GM12878 (cell line): ENCODE measurements around the gene PLCG2. TPM values are rescaled to one million over a fixed set of nuclear protein-coding genes. Genes with fewer than 3 reads are reported as not detected.

ENCODE experiments used
- ATAC-seq: fragments of 200-7000 bp; cut with Tn5 transposase; 3 replicates; pipeline ENCODE4 v1.9.1; 2020; ENCODE audit warnings: mild to moderate bottlenecking, moderate library complexity
- BruUV-seq: library from RNA; stranded (reverse); fragments of 400-500 nt; replicated peaks from 2 replicates; lab custom pipeline; 2021; lab: Mats Ljungman, UMichigan
- CTCF ChIA-PET: fragments of 300-600 bp; sonication (Branson Sonifier 250); formaldehyde crosslinking; extraction: SDS; loops from one replicate; lab custom pipeline; 2021; ENCODE audit warnings: inconsistent platforms; lab: Yijun Ruan, JAX
- POLR2A ChIA-PET: fragments of 350-600 bp; formaldehyde crosslinking; extraction: SDS; loops from one replicate; lab custom pipeline; 2021; ENCODE audit warnings: inconsistent platforms; lab: Charles Lee
- RAD21 ChIA-PET: fragments of 300-600 bp; sonication (Branson Sonifier 250); formaldehyde crosslinking; loops from one replicate; lab custom pipeline; 2023; ENCODE audit warnings: antibody characterized with exemption; ENCODE audit not compliant: unreplicated experiment; lab: Charles Lee
- SMC1A ChIA-PET: fragments of 300-600 bp; sonication (Branson Sonifier 250); formaldehyde crosslinking; loops from one replicate; lab custom pipeline; 2023; ENCODE audit not compliant: unreplicated experiment, uncharacterized antibody; lab: Charles Lee
- DNase-seq: peaks from one replicate; pipeline ENCODE4 v3.0.0-alpha.2; 2011; ENCODE audit warnings: low read depth, low spot score
- FAIRE-seq: peaks from 3 replicates; lab custom pipeline; 2011; peaks lifted over from hg19 to GRCh38; lab: Jason Lieb, UNC
- H2AFZ ChIP-seq: 2 replicates; pipeline ENCODE4 v1.6.0; 2011; ENCODE audit warnings: low read depth, low read length, control low read depth; ENCODE audit not compliant: control insufficient read depth
- H3K27ac ChIP-seq: 2 replicates; pipeline ENCODE4 v1.5.1; 2011; ENCODE audit warnings: control low read depth; ENCODE audit not compliant: control insufficient read depth, insufficient read depth
- H3K27me3 ChIP-seq, 2 experiments: replicated peaks in 1 of 2; 2 replicates each; pipeline versions ENCODE4 v1.6.0 to v1.6.1; 2011; ENCODE audit warnings: low read length in 1 of 2; ENCODE audit not compliant: control insufficient read depth in 2 of 2, insufficient read depth in 2 of 2
- H3K36me3 ChIP-seq, 2 experiments: 2 replicates each; pipeline ENCODE4 v1.5.1; 2011; ENCODE audit warnings: low read length in 1 of 2; ENCODE audit not compliant: control insufficient read depth in 2 of 2, insufficient read depth in 2 of 2
- H3K4me1 ChIP-seq: 2 replicates; pipeline ENCODE4 v1.6.1; 2011; ENCODE audit warnings: mild to moderate bottlenecking, low read length, moderate library complexity, mixed read lengths; ENCODE audit not compliant: control insufficient read depth, insufficient read depth
- H3K4me2 ChIP-seq: 2 replicates; pipeline ENCODE4 v1.6.0; 2011; ENCODE audit warnings: control low read depth; ENCODE audit not compliant: control insufficient read depth, insufficient read depth
- H3K4me3 ChIP-seq: fragments of 200-600 bp; sonication (generic); 2 replicates; pipeline ENCODE4 v1.5.1; 2016
- H3K79me2 ChIP-seq: 2 replicates; pipeline ENCODE4 v1.6.0; 2011; ENCODE audit warnings: low read length; ENCODE audit not compliant: control insufficient read depth, insufficient read depth
- H3K9ac ChIP-seq: 2 replicates; pipeline ENCODE4 v1.8.0; 2011; ENCODE audit warnings: low read length, control low read depth, mixed read lengths; ENCODE audit not compliant: control insufficient read depth, insufficient read depth
- H3K9me3 ChIP-seq: replicated peaks from 3 replicates; pipeline ENCODE4 v1.5.1; 2011; ENCODE audit warnings: mild to moderate bottlenecking, low read length; ENCODE audit not compliant: control insufficient read depth, insufficient read depth
- H4K20me1 ChIP-seq: 2 replicates; pipeline ENCODE4 v1.6.0; 2011; ENCODE audit not compliant: control insufficient read depth, insufficient read depth
- ASH2L ChIP-seq: fragments of 300-600, 200-600 bp; sonication (generic); IDR thresholded peaks from 2 replicates; pipeline ENCODE4 v1.6.1; 2017; ENCODE audit warnings: low read depth, mild to moderate bottlenecking, borderline replicate concordance
- BCL11A ChIP-seq: IDR thresholded peaks from 2 replicates; pipeline ENCODE4 v1.6.1; 2011; ENCODE audit warnings: low read depth, low read length
- FOXM1 ChIP-seq: IDR thresholded peaks from 2 replicates; pipeline ENCODE4 v1.6.1; 2012; ENCODE audit warnings: low read depth, mild to moderate bottlenecking, inconsistent platforms, low read length, moderate library complexity
- HCFC1 ChIP-seq: fragments of 150-350 bp; IDR thresholded peaks from 2 replicates; pipeline ENCODE4 v1.6.1; 2014; ENCODE audit warnings: low read length
- NR2F1 ChIP-seq: fragments of 450-650 bp; conservative IDR thresholded peaks from 2 replicates; pipeline ENCODE4 v1.6.1; 2017; ENCODE audit warnings: mild to moderate bottlenecking
- POLR2A ChIP-seq: IDR thresholded peaks from 2 replicates; pipeline ENCODE4 v1.6.1; 2011; ENCODE audit warnings: low read depth, mild to moderate bottlenecking, low read length
- POLR2AphosphoS5 ChIP-seq: IDR thresholded peaks from 2 replicates; pipeline ENCODE4 v1.6.1; 2011; ENCODE audit warnings: mild to moderate bottlenecking, low read length, inconsistent platforms
- RBBP5 ChIP-seq: fragments of 200-600 bp; sonication (generic); conservative IDR thresholded peaks from 2 replicates; pipeline ENCODE4 v1.6.1; 2016
- SMARCA5 ChIP-seq: fragments of 450-650 bp; IDR thresholded peaks from 2 replicates; pipeline ENCODE4 v1.6.1; 2017; ENCODE audit warnings: mild to moderate bottlenecking
- TCF3 ChIP-seq: IDR thresholded peaks from 2 replicates; pipeline ENCODE4 v1.6.1; 2012; ENCODE audit warnings: low read depth, mild to moderate bottlenecking, low read length, borderline replicate concordance; ENCODE audit not compliant: insufficient read depth
- TCF7 ChIP-seq: IDR thresholded peaks from 2 replicates; pipeline ENCODE4 v1.6.1; 2014; ENCODE audit warnings: antibody characterized with exemption, borderline replicate concordance
- YBX1 ChIP-seq: fragments of 450-650 bp; IDR thresholded peaks from 2 replicates; pipeline ENCODE4 v1.6.1; 2016; ENCODE audit warnings: antibody characterized with exemption
- ZSCAN29 ChIP-seq: fragments of 450-650 bp; IDR thresholded peaks from 2 replicates; pipeline ENCODE4 v1.6.1; 2017; ENCODE audit warnings: mild to moderate bottlenecking, moderate library complexity
- WGBS: methylation state at CpG from one replicate; pipeline ENCODE4 v1.1.6; 2016; ENCODE audit warnings: low lambda C conversion rate; ENCODE audit not compliant: insufficient replicate concordance, insufficient coverage; ENCODE audit errors: missing lambda C conversion rate; 5-methylcytosine and 5-hydroxymethylcytosine counted together
- in situ Hi-C: fragments of 300-500 bp; cut with MboI; formaldehyde crosslinking; loops from 9 replicates; pipeline ENCODE4 v1.14.3; 2018; ENCODE audit warnings: mixed read lengths
- intact Hi-C: fragments of 100-400 bp; cut with micrococcal nuclease; formaldehyde crosslinking; loops from one replicate; pipeline ENCODE4 v1.14.2; 2022; ENCODE audit not compliant: unreplicated experiment
- polyA plus RNA-seq, 11 experiments: library from polyadenylated mRNA; depleted of rRNA in 4 of 11; unstranded in 6 of 11; stranded (reverse) in 5 of 11; fragments of >200 nt; fragmentation: Nextera tagmentation in 4 of 11; fragmentation: Illumina TruSeq in 1 of 11; extraction: Ambion mirVana in 4 of 11; extraction: Trizol in 1 of 11; gene quantifications; 1 replicate in 1 of 11; 2 replicates in 10 of 11; pipeline versions ENCODE4 v1.2.1 to v1.2.3, GENCODE V29; 2011 to 2016; ENCODE audit warnings: inconsistent platforms in 2 of 11, missing spikeins in 2 of 11, low read depth in 1 of 11
- total RNA-seq, 4 experiments: library from RNA; depleted of rRNA in 3 of 4; stranded (reverse); fragments of >200 nt in 3 of 4; fragmentation: Illumina TruSeq in 1 of 4; extraction: Trizol in 1 of 4; gene quantifications; 2 replicates each; pipeline versions ENCODE4 v1.2.1 to v1.2.3, GENCODE V29; 2013 to 2021
- TF ChIP-seq, protein P1 (sequence below): IDR thresholded peaks from 2 replicates; pipeline ENCODE4 v1.6.1; 2011; ENCODE audit warnings: borderline replicate concordance, low read depth, mild to moderate bottlenecking, moderate library complexity, low read length; ENCODE audit not compliant: insufficient read depth, poor library complexity, severe bottlenecking
- TF ChIP-seq, protein P2 (sequence below): fragments of 450-650 bp; formaldehyde crosslinking; IDR thresholded peaks from 2 replicates; pipeline ENCODE4 v1.5.0; 2022; ENCODE audit warnings: mild to moderate bottlenecking, missing genetic modification characterization
- TF ChIP-seq, protein P3 (sequence below): IDR thresholded peaks from 2 replicates; pipeline ENCODE4 v1.6.1; 2012; ENCODE audit warnings: mild to moderate bottlenecking, low read depth, low read length

PLCG2 gene
- total and polyA plus RNA-seq, 10 of the 15 experiments (the other 5 are each of a cell fraction or from before 2014, with no cell fraction given): 47.6 to 256 (median 149) TPM

DNA sequence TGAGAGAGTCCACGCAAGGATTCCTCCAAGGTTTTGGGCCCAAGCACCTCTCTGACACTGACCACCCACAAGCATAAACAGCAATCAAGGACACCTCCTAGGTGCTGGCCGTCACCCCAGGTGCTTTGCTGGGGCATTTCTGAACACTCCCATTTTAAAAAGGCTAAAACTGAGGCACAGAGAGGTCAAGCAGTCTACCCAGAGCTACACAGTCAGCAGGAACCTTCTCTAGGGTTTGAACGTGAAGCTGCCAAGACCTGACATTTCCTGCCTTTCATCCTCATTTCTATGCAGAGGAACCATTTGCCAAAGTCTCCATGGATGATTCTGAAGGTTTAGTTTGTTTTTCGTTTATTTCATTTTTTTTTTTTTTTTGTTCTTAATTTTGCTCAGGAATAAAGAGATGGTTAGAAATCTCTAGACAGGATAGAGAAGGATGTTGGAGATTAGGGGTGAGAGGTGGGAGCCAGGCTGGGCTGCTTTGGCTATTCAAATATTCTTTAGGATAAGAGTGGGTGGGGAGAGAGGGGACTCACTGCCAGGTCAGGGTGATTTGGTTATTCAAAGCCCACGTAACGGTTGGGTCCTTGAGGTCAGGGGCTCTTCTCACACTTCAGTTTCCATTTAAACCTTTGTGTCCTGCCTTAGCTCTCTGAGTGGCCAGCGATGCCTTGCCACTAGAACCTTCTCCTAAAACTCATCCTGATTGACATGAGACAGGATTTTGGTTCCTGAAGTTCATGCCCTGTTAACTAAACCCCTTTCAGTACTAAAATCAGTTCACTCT is 6.2 kb downstream of the PLCG2 start:
- H3K27me3 ChIP-seq: no peaks in the 10 kb centered on the region
- H3K4me3 ChIP-seq: peak overlapping the region; percentile 75
- FAIRE-seq (no peak), DNase-seq (no peak), ATAC-seq (peak; percentile 5; the same call in 1 of the 3 replicates)
- BruUV-seq: no TSS peak
- in situ Hi-C loops: no loop called here
- H3K79me2 ChIP-seq: peaks cover 98% of the 10 kb centered on the region
- RAD21 ChIA-PET: interaction anchor here (0.6 to 9.5 kb wide), 15 partner anchors 12 to 342 kb away, joined by 3 to 74 read pairs (median 6); no protein-coding TSS in a partner anchor
- POLR2A ChIA-PET: interaction anchor here (0.6 to 3.9 kb wide), 13 partner anchors 10 to 100 kb away, joined by 3 to 22 read pairs (median 5); no protein-coding TSS in a partner anchor
- H3K9me3 ChIP-seq: no peaks in the 10 kb centered on the region
- intact Hi-C loops: loop anchor here (2.0 kb wide), 2 partner anchors 23 to 89 kb away; no protein-coding TSS in a partner anchor
- peaks cover 42% of the 10 kb centered on the region for H3K4me1 ChIP-seq
- CTCF ChIA-PET: interaction anchor here (1.0 to 3.8 kb wide), 11 partner anchors 10 to 89 kb away, joined by 3 to 32 read pairs (median 5); no protein-coding TSS in a partner anchor
- peak overlapping the region; percentile 78 for H3K27ac ChIP-seq
- SMC1A ChIA-PET: interaction anchor here (0.6 to 3.3 kb wide), 20 partner anchors 8 to 160 kb away, joined by 3 to 22 read pairs (median 7); no protein-coding TSS in a partner anchor
- peaks cover 5% of the 10 kb centered on the region; the same call in 1 of the 2 replicates for H4K20me1 ChIP-seq
- peak overlapping the region; percentile 48 for H3K9ac ChIP-seq
- H2AFZ ChIP-seq: no peak overlapping the region
- WGBS: 34% methylated on average over 7 of the region's 7 CpGs
- peak overlapping the region; percentile 93 for H3K4me2 ChIP-seq
- peaks cover 17 to 31% of the 10 kb centered on the region in 2 experiments; a peak in 3 of 4 replicates for H3K36me3 ChIP-seq
- TF ChIP-seq SMARCA5 (0 out of 2 replicates have a peak, but pooled peaks have one; percentile 18), YBX1 (no peak), ZSCAN29 (no peak), TCF3 (no peak), RBBP5 (no peak), BCL11A (no peak), NR2F1 (peak; percentile 70), TCF7 (no peak), FOXM1 (no peak), POLR2A (no peak), ASH2L (no peak), HCFC1 (no peak), POLR2AphosphoS5 (no peak; the same call in 1 of the 2 replicates)
- TF ChIP-seq, protein P1, sequence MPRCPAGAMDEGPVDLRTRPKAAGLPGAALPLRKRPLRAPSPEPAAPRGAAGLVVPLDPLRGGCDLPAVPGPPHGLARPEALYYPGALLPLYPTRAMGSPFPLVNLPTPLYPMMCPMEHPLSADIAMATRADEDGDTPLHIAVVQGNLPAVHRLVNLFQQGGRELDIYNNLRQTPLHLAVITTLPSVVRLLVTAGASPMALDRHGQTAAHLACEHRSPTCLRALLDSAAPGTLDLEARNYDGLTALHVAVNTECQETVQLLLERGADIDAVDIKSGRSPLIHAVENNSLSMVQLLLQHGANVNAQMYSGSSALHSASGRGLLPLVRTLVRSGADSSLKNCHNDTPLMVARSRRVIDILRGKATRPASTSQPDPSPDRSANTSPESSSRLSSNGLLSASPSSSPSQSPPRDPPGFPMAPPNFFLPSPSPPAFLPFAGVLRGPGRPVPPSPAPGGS: no peak
- TF ChIP-seq, protein P2, sequence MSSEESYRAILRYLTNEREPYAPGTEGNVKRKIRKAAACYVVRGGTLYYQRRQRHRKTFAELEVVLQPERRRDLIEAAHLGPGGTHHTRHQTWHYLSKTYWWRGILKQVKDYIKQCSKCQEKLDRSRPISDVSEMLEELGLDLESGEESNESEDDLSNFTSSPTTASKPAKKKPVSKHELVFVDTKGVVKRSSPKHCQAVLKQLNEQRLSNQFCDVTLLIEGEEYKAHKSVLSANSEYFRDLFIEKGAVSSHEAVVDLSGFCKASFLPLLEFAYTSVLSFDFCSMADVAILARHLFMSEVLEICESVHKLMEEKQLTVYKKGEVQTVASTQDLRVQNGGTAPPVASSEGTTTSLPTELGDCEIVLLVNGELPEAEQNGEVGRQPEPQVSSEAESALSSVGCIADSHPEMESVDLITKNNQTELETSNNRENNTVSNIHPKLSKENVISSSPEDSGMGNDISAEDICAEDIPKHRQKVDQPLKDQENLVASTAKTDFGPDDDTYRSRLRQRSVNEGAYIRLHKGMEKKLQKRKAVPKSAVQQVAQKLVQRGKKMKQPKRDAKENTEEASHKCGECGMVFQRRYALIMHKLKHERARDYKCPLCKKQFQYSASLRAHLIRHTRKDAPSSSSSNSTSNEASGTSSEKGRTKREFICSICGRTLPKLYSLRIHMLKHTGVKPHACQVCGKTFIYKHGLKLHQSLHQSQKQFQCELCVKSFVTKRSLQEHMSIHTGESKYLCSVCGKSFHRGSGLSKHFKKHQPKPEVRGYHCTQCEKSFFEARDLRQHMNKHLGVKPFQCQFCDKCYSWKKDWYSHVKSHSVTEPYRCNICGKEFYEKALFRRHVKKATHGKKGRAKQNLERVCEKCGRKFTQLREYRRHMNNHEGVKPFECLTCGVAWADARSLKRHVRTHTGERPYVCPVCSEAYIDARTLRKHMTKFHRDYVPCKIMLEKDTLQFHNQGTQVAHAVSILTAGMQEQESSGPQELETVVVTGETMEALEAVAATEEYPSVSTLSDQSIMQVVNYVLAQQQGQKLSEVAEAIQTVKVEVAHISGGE (CRISPR knock-in tag): no peak
- TF ChIP-seq, protein P3, sequence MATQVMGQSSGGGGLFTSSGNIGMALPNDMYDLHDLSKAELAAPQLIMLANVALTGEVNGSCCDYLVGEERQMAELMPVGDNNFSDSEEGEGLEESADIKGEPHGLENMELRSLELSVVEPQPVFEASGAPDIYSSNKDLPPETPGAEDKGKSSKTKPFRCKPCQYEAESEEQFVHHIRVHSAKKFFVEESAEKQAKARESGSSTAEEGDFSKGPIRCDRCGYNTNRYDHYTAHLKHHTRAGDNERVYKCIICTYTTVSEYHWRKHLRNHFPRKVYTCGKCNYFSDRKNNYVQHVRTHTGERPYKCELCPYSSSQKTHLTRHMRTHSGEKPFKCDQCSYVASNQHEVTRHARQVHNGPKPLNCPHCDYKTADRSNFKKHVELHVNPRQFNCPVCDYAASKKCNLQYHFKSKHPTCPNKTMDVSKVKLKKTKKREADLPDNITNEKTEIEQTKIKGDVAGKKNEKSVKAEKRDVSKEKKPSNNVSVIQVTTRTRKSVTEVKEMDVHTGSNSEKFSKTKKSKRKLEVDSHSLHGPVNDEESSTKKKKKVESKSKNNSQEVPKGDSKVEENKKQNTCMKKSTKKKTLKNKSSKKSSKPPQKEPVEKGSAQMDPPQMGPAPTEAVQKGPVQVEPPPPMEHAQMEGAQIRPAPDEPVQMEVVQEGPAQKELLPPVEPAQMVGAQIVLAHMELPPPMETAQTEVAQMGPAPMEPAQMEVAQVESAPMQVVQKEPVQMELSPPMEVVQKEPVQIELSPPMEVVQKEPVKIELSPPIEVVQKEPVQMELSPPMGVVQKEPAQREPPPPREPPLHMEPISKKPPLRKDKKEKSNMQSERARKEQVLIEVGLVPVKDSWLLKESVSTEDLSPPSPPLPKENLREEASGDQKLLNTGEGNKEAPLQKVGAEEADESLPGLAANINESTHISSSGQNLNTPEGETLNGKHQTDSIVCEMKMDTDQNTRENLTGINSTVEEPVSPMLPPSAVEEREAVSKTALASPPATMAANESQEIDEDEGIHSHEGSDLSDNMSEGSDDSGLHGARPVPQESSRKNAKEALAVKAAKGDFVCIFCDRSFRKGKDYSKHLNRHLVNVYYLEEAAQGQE: no peak
